Stimulated activated CD8-positive, alpha-beta memory T cell treated with anti-CD3 and anti-CD28 coated beads, Interleukin-2, amount 100 ng/mL, for 1 hour (primary cell): Measurements from ENCODE around the gene ACOT9.
A peak's percentile ranks its signal among the peaks of the same experiment; 100 is the strongest.
"Not testable (repeated sequence)": the region's sequence is repeated elsewhere in the genome, so short reads cannot be mapped to it uniquely, and the experiment has no call there.

Source experiments
- DNase-seq, 2 donors: peaks; one replicate each; pipeline ENCODE4 v3.0.0-alpha.2; 2020; ENCODE audit warnings: low read depth in 2 of 2

ACOT9 gene

DNA sequence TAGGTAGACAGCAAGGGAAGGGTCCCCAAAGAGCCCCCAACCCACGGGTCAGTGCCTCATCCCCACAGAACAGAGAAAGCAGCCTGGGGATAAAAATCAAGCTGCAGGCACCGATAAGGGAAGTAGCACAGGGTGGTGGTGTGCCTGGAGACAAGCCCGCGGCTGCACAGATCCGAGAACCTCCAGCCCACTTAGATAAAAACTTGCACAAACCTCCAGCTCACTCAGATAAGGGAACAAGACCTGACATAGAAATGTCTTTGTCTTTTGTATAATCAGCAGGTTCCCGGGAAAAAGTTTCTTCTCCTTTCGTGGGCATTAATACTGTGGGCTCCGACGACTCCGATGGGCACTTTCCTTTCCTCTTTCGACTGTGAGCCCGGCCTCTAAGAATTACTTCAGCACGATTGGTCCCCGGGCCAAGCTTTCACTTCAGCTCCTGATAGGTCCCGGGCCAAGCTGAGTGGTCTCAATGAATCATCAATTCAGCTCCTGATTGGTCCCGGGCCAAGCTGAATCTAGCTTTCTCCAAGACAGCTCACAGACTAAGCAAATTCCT, 43.4 kb downstream of the ACOT9 start:
- peak in 1 of 2 donors; percentile 8 for DNase-seq

DNA sequence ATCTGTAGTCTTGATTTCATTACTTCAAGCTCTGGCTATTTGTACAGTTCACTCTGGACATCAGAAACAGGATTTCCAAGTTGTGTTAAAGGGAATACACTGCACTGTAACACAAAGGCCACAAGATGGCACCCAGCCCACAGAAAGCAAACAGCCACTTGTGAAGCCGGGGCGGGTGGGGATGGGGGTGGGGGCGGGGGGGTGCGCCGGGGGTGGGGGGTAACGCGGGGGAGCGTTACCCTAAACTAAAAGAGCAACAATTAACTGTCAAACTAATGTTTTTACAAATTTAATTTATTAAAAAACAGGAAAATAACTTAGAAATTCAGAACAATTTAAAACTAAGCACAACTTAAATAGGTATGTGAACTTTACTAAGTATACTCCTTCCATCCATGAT, 48.5 kb downstream of the ACOT9 start:
- DNase-seq, result peak in 1 of 2 donors; percentile 7

DNA sequence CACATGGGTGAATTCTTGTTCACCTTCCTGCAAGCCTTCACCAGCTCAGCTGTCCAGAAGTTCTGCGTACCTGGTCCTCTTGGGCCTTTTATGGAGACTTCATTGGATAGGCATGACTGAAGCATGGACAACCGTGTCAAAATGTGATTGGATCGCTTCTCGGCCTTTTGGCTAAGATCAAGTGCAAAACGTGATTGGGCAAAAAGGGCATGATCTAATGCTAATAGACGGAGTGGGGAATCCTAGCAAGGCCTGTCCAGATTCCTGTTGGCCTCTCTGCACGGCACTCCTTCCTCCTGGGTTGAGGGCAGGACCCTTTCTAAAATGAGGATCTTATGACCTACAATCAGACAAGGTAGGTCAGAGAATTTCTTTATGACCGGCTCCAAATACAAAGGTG, 50.9 kb downstream of the ACOT9 start:
- DNase-seq, result no peak

DNA sequence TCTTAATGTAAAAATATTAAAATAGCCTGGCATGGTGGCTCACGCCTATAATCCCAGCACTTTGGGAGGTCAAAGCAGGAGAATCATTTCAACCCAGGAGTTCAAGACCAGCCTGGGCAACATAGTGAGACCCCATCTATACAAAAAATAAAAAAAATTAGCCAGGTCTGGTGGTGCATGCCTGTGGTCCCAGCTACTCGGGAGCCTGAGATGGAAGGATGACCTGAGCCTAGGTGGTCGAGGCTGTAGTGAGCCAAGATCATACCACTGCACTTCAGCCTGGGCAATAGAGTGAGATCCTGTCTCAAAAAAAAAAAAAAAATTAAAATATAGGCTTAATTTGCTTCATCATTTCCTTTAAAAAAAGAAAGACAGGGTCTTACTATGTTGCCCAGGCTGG, 66.6 kb downstream of the ACOT9 start:
- not testable (repeated sequence) for DNase-seq

DNA sequence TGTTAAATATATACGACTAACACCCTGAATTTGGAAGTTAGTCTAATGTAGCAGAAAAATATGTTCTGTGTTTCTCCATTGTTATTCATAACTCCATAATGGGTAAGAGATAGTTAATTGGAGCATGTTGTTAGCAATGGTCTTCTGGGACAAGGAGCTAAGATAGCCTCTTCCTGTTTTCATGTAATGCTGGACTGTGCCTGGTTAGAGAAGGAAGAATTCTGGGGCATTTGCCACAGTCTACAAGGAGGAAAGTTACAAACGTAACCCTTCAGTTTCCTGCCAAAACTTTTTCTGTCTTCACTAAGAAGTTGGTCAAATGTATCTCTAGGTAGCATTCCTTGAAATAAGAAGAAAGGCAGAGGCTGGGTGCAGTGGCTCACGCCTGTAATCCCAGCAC, 70.0 kb downstream of the ACOT9 start:
- no peak for DNase-seq

DNA sequence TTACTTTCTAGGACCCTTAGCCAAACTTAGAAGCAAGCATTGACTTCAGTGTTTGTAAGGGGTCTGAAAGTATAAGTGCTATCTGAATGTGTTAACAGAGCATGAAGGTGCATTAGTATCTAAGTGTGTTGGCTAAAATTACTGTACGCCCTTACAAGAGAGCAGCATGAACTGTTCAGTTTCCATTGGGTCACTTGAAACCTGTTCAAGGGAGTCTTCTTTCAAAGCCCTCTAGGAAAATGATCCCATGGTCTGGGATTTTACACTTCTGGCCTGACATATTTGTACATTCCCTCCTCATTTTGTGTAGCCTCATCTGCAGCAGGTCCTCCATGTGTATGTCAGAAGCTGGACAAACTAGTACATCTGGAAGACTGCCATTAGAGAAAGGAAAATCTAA, 72.5 kb downstream of the ACOT9 start:
- no peak for DNase-seq

DNA sequence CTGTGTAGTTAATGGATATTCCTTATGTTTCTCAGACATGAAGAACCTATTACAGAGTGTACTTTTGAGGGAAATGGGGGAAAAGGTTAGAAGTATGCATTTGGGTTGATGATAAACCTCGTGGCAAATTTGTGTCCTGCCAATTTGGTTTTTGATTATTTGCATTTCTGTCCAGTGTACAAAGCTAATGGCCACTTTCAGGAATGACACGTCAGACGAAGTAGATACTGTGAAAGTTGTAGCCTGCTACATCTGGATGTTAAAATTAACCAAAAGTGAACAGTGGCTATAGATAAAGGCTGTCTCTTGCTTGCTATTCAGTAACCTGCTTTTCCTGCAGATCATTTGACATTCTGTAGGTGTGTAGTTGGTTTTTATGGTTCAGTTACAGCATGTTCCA, 74.7 kb downstream of the ACOT9 start:
- no peak for DNase-seq

DNA sequence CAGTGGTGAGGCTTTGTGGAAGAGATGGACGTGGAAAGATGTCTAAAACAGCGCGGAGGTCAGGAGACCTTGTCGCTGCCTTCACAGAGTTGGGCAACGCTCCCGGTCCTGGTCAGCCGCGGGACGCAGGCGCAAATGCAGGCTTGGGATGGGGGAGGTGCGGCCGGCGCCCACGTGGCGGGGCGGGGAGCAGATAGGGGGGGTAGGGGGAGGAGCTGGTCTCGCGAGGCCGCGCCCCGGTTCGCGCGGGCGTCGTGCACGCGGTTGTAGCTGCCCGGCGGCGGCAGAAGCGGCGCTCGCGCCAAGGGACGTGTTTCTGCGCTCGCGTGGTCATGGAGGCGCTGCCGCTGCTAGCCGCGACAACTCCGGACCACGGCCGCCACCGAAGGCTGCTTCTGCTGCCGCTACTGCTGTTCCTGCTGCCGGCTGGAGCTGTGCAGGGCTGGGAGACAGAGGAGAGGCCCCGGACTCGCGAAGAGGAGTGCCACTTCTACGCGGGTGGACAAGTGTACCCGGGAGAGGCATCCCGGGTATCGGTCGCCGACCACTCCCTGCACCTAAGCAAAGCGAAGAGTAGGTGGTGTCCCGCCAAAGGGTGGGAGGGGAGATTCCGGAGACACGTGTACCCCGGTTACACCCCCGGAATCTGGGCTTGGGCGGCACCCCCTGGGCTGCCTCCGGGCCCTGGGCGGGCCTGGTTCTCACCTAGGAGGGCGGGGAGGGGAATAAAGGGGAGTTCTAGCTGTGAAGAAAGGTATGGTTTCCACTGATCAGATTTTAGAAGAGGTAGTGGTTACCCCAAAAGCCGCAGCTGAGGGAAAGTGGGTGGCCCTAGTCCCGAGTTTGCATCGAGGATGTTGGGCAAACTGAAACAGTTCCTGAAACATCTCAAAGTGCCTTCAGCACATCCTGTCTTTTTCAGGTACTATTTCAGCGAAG, 75.6 kb downstream of the ACOT9 start, which contains the start of gene PRDX4:
PRDX4 (plus strand) TSS at position 255 of the 939 bp plus-strand sequence; CDS start at position 333, 78 bp downstream.
- peak; percentile 43 to 54 for DNase-seq

DNA sequence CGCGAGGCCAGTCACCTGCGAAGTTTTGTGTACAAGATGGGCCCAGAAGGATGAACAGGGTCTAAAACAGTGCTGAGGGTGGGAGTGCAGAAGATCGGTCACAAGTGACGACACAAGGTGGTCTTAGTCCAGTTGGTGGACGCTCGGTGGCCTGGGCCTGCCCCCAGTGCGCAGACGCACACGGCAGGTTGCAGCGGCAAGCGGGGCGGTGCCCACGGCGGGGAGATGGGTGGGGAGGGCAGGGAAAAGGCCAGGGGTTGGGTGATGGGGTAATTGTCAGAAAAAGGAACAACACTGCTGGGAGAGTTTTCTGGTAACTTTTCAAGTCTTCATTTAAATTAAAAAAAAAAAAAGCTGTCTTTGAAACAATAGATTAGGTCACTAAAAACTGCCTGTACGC, 76.8 kb downstream of the ACOT9 start:
- DNase-seq, result no peak

DNA sequence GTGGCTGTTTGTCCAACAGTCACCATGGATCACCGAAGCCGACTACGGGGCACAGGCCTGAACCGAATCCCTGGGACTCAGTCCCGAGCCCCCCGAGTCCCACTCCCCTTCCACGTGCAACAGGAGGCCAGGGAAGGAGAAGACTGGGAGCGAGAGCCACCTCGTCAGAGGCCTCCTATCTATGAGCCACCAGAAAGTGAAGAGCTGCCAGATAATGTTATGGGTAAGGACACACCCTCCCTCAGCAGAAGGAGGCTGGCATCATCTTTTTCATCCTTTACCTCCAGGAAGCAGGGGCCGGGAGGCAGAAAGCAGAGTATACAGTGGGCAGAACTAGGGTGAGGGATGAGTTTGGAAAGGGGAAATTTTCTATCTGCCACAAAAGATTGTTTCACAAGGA, 78.6 kb downstream of the ACOT9 start:
- DNase-seq, result no peak

DNA sequence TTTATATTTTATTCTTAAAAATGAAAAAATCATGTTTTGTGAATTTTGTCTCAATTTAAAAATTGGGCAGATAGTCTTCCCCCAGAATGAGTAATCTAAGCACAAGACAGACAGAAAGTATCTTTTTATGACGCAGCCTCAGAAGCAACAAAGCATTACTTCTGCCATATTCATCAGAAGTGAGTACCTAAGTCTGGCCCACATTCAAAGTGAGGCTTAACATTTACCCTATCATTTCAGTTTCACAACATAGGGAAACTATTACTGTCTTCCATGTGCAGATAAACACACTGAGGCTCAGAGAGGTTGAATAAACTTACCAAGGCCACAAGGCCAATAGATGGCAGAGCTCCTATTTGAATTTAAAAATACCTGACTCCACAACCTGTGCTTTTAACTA, 80.2 kb downstream of the ACOT9 start:
- DNase-seq, result no peak

DNA sequence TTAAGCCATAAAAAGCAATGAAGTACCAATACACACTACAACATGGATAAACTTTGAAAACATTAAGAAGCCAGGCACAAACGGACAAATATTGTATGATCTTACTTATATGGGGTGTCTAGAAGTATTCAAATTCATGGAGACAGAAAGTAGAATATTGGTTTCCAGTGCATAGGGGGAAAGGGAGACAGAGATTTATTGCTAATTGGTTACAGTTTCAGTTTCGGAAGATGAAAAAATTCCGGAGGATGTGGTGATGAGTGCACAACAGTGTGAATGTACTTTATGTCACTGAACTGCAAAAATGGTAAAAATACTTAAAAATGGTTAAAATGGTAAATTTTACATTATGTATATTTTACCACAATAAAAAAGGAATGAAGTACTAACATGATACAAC, 80.9 kb downstream of the ACOT9 start:
- DNase-seq, result no peak

DNA sequence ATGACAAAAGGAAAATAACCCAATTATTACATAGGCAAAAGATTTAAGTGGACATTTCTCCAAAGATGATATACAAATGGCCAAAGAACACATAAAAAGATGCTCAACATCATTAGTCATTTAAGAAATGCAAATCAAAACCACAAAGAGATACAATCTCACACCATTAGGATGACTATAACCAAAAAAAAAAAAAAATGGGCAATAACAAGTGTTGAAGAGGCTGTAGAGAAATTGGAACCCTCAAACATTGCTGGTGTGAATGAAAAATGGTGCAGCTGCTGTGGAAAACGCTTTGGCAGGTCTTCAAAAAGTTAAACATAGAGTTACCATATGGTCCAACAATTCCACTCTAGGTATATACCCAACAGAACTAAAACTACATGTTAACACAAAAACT, 81.4 kb downstream of the ACOT9 start:
- no peak for DNase-seq

DNA sequence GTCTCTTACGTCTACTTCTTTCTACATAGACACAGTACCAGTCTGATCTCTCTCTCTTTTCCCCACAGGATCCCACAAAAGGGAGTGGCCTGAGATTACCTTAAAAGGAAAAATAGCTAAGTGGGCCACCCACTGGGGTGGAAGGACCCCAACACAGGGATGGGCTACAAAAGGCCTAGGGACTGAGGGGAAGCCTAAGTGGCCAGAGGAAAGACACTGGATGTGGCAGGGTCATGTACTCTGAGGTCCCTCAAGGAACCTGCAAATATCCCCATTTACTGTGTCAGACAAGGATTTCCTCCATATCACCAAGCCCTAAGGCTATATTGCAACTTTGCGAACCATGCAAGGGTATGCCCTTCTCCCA, 82.3 kb downstream of the ACOT9 start:
- no peak for DNase-seq

DNA sequence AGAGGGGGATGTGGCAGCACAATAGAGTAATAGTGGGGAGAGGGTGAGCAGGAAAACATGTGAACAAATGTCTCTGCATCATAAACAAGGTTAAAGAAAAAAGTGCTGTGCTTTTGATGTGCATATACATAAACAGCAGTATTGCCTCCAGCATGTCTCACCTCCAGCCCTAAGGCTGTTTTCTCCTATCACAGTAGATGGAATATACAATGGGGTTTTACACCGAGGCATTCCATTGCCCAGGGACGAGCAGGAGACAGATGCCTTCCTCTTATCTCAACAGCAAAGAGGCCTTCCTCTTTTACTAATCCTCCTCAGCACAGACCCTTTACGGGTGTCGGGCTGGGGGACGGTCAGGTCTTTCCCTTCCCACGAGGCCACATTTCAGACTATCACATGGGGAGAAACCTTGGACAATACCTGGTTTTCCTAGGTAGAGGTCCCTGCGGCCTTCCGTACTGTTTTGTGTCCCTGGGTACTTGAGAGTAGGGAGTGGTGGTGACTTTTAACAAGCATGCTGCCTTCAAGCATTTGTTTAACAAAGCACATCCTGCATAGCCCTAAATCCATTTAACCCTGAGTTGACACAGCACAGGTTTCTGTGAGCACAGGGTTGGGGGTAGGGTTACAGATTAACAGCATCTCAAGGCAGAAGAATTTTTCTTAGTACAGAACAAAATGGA, 82.9 kb downstream of the ACOT9 start:
- not testable (repeated sequence) for DNase-seq

DNA sequence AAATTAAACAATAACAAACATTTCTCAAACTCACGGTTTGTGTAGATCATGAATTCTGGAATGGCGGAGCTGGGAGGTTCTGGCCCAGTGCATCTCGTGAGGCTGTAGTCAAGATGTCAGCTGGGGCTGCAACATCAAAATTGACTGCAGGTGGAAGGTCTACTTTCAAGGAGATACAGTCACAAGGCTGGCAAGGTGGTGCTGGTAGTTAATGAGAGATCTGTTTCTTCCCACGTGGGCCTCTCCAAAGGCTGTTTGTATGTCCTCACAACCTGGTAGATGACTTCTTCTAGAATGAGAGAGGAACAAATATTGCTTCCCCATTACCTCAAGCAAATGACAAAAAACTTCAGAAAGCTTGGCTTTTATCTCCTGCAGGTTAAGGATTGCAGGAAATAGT, 83.7 kb downstream of the ACOT9 start:
- no peak for DNase-seq

DNA sequence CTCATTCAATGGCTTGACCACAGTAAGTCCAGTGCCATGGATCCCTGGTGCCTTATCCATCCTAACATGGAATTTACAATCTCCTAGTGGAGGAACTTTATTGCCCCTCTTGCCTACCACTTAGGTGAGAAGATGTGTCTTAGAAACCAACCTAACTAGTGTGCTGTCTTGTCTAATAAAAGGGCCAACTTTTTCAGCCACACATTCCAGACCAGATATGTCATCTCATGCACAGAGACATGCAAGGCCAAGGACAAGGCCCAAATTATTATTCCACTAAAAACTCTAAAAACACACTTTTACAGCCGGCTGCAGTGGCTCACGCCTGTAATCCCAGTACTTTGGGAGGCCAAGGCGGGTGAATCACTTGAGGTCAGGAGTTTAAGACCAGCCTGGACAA, 86.4 kb downstream of the ACOT9 start:
- DNase-seq, result no peak

DNA sequence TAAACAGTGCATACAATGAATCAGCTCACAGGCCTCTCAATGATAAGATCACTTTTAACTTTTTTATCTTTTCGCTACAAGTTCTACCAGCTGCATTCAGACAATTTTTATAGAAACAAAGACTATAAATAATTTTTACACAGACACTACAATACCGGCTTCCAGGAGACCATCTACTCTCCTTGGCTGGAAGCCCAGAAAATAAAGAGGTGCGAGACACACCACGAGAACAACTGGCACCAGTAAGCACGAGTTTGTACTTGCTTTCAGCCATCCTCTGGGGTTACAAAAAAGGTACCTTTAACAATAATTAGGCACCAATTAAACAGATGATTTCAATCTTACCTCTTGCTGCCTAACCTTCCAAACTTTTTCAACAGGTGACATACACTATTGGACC, 87.0 kb downstream of the ACOT9 start:
- DNase-seq, result no peak
